NCI-H146 treated with DMSO at 0.1 percent for 48 hours (cell line): ENCODE results near the gene BAIAP2L1.
A peak's percentile ranks its signal among the peaks of the same experiment; 100 is the strongest.

Experiments
- DNase-seq: peaks from one replicate; lab custom pipeline; 2025; ENCODE audit not compliant: unreplicated experiment; lab: John Stamatoyannopoulos, UW

BAIAP2L1 gene

GRCh38 chr7:98295467-98296192, 105.3 kb downstream of the BAIAP2L1 start:
- no peak for DNase-seq

- peak; percentile 45 for DNase-seq
Observed at GRCh38 chr7:98294798-98295382, 106.0 kb downstream of the BAIAP2L1 start.

GRCh38 chr7:98294326-98294725, 106.6 kb downstream of the BAIAP2L1 start:
- no peak for DNase-seq

- no peak for DNase-seq
Observed at GRCh38 chr7:98293746-98294145, 107.1 kb downstream of the BAIAP2L1 start.

- DNase-seq, result no peak
Observed at GRCh38 chr7:98293265-98293664, 107.6 kb downstream of the BAIAP2L1 start.

GRCh38 chr7:98291717-98292116, 109.2 kb downstream of the BAIAP2L1 start:
- DNase-seq, result no peak

GRCh38 chr7:98289333-98289875, 111.5 kb downstream of the BAIAP2L1 start:
- no peak for DNase-seq

- DNase-seq, result no peak
Observed at GRCh38 chr7:98288064-98288823, 112.6 kb downstream of the BAIAP2L1 start.

GRCh38 chr7:98287486-98287959, 113.4 kb downstream of the BAIAP2L1 start:
- DNase-seq, result peak; percentile 21

- no peak for DNase-seq
Observed at GRCh38 chr7:98286701-98287485, 114.0 kb downstream of the BAIAP2L1 start.

- no peak for DNase-seq
Observed at GRCh38 chr7:98286093-98286539, 114.8 kb downstream of the BAIAP2L1 start.

GRCh38 chr7:98285157-98286092, 115.5 kb downstream of the BAIAP2L1 start:
- no peak for DNase-seq

GRCh38 chr7:98284335-98285036, 116.4 kb downstream of the BAIAP2L1 start:
- DNase-seq, result no peak

- DNase-seq, result no peak
Observed at GRCh38 chr7:98283887-98284222, 117.0 kb downstream of the BAIAP2L1 start.

GRCh38 chr7:98283127-98283886, 117.6 kb downstream of the BAIAP2L1 start:
- no peak for DNase-seq

- no peak for DNase-seq
Observed at GRCh38 chr7:98282703-98283102, 118.2 kb downstream of the BAIAP2L1 start.

GRCh38 chr7:98281757-98282606, 118.9 kb downstream of the BAIAP2L1 start:
- no peak for DNase-seq
